ENCODE data around the gene OSTF1.

OSTF1 gene

DNA sequence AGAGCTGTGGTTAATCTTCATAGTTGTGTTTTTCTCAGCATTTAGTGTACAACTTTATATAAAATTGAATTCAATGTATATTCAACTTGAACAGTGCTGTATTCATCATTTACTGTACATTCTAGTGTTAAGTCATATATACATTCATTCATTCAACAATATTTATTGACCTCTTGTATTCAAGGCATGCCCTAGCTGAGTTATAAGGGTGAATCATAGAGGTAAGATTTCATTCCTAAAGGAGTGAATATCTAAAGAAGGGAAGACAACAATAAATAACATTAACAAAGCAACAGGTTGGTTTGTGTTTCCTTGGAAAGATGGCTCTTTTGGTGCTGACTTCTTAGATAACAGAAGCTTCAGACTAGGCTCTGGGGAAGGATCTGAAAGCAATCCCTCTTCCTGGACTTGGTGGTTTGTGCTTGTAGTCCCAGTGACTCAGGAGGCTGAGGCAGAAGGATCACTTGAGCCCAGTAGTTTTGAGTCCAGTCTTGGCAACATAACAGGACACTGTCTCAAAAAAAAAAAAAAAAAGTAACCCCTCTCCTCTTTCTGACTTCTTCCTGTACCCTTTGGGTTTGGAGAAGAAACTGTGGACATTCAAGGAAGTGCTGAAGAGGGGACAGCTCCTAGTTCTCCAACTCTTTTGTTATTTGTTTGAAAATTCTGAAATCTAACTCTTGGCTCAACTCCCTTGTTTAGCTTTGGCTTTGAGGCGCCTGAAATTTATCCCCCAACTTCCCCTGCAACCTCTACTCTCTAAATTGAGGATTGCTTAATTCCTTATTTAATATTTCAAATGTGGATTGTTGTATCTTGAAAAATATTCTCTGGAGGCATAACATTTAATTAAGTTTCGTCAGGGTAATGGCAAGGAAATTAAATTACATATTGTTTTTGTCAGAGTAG lies 80.2 kb downstream of the OSTF1 start:
- DNase-seq: no peak

DNA sequence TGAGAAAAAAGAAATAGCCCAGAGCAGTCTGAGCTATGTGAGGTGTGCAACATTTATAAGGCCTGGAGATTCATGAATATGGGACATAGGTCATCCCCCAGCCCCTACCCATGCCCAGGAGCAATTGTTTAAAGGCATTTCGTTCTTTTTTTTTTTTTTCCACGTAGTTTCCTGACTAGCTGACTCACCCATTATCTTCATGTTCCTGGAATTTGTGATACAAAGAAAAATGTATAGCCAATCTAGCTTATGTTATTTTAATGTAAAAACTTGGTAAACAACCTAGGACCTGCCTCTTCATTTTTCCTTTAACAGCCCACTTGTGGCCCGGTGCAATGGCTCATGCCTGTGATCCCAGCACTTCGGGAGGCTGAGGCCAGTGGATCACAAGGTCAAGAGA lies 81.3 kb downstream of the OSTF1 start:
- DNase-seq: no peak

GRCh38 chr9:75170898-75171360 lies 82.6 kb downstream of the OSTF1 start:
- DNase-seq: no peak

DNA sequence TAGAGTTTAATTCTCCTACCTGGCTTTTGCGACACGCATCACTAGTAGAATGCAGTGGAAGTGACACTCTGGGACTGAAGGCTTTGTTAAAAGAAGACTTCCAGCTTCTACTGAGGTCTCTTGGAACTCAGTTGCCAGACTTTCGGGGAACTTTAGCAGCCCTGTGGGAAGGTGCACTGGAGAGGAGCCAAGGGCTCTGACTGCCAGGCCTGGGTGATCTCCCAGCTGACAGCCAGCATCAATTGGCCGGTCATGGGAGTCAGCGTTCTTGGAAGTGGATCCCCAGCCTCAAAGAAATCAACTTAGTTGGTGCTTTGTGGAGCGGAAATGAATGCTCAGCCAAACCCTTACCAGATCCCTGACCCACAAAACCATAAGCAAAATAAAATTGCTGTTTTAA lies 87.1 kb downstream of the OSTF1 start:
- no peak for DNase-seq

GRCh38 chr9:75176037-75176436 lies 87.7 kb downstream of the OSTF1 start:
- no peak for DNase-seq

- no peak for DNase-seq
These were observed 93.4 kb downstream of the OSTF1 start for GRCh38 chr9:75181750-75182149.

DNA sequence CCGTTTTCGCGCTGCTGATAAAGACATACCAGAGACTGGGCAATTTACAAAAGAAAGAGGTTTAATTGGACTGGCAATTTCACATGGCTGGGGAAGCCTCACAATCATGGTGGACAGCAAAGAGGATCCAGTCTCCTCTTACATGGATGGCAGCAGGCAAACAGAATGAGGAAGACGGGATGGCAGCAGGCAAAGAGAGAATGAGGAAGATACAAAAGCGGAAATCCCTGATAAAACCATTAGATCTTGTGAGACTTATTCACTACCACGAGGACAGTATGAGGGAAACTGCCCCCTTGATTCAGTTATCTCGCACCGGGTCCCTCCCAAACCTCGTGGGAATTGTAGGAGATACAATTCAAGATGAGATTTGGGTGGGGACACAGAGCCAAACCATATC lies 95.0 kb downstream of the OSTF1 start:
- DNase-seq: no peak

DNA sequence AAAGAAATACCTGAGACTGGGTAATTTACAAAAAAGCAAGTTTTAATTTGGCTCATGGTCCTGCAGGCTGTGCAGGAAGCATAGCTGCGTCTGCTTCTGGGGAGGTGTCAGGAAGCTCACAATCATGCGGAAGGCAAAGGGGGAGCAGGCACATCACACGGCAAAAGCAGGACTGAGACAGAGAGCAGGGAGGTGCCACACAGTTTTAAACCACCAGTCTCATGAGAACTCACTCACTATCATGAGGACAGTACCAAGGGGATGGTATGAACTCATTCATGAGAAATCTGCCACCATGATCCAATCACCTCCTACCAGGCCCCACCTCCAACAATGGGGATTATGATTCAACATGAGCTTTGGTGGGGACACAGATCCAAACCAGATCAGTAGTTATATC lies 96.2 kb downstream of the OSTF1 start:
- no peak for DNase-seq

- no peak for DNase-seq
These were observed 97.4 kb downstream of the OSTF1 start for GRCh38 chr9:75185585-75186170.

GRCh38 chr9:75186767-75187380 lies 98.6 kb downstream of the OSTF1 start:
- no peak for DNase-seq

- no peak for DNase-seq
These were observed 100.4 kb downstream of the OSTF1 start for GRCh38 chr9:75188756-75189155.

DNA sequence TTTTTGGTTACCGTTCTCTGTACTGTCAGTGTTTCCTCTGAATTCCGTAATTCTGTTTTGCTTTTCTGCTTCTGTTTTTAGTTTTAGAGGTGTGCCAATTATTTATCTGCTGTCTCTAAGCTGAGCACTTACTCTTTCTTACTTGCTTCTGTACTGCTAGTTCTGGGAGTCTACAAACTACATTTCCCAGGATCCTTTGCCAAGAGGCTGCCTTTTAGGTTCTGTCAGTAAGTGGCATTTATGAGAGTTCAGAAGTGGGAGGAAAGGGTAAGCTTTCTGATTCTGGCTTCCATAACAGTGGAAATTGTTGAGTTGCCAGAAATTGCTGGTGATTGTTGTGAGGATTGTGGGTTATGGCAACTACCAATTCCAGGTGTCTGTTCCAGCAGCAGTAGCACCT lies 102.4 kb downstream of the OSTF1 start:
- no peak for DNase-seq

Data from NCI-H774 (cell line).